HL-60 (cell line): Measurements from ENCODE around the gene PKDREJ.

Experiments
- TF ChIP-seq, protein P1 (sequence below): IDR thresholded peaks from one replicate; pipeline ENCODE4 v1.5.1; 2011; ENCODE audit warnings: low read length, control low read depth, inconsistent platforms; ENCODE audit not compliant: insufficient read depth
- TF ChIP-seq, protein P2 (sequence below): IDR thresholded peaks from 2 replicates; pipeline ENCODE4 v1.6.1; 2012; ENCODE audit warnings: low read depth; ENCODE audit not compliant: insufficient replicate concordance

DNA sequence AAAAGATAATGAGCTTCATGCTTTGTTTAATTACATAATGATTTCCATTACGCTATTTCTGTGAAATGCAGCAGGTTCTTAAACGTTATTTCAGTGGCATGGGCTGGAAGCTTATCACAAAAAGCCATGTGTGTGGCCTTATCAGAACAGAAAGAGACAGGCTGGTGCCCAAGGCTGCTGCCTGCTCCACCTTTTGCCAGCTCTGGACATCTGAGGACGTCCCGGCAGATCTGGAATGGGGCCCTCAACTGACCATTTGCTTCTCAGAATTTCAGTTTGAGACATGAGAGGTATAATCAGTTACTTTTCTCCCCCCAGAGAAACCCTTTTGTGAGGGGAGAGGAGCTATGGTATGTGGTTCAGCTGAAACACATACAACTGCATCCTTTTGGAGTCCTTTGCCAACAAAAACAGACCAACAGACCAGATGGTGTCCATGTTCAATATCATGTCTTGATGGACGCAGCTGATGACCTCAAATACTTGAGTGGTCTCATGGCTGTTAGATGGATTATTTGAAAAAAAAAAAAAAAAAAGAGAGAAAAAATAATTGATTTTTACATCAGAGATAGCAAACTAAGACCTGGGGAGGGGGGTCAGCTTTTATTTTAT, 21.6 kb downstream of the PKDREJ start:
- TF ChIP-seq, protein P1, sequence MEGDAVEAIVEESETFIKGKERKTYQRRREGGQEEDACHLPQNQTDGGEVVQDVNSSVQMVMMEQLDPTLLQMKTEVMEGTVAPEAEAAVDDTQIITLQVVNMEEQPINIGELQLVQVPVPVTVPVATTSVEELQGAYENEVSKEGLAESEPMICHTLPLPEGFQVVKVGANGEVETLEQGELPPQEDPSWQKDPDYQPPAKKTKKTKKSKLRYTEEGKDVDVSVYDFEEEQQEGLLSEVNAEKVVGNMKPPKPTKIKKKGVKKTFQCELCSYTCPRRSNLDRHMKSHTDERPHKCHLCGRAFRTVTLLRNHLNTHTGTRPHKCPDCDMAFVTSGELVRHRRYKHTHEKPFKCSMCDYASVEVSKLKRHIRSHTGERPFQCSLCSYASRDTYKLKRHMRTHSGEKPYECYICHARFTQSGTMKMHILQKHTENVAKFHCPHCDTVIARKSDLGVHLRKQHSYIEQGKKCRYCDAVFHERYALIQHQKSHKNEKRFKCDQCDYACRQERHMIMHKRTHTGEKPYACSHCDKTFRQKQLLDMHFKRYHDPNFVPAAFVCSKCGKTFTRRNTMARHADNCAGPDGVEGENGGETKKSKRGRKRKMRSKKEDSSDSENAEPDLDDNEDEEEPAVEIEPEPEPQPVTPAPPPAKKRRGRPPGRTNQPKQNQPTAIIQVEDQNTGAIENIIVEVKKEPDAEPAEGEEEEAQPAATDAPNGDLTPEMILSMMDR: no peak
- TF ChIP-seq, protein P2, sequence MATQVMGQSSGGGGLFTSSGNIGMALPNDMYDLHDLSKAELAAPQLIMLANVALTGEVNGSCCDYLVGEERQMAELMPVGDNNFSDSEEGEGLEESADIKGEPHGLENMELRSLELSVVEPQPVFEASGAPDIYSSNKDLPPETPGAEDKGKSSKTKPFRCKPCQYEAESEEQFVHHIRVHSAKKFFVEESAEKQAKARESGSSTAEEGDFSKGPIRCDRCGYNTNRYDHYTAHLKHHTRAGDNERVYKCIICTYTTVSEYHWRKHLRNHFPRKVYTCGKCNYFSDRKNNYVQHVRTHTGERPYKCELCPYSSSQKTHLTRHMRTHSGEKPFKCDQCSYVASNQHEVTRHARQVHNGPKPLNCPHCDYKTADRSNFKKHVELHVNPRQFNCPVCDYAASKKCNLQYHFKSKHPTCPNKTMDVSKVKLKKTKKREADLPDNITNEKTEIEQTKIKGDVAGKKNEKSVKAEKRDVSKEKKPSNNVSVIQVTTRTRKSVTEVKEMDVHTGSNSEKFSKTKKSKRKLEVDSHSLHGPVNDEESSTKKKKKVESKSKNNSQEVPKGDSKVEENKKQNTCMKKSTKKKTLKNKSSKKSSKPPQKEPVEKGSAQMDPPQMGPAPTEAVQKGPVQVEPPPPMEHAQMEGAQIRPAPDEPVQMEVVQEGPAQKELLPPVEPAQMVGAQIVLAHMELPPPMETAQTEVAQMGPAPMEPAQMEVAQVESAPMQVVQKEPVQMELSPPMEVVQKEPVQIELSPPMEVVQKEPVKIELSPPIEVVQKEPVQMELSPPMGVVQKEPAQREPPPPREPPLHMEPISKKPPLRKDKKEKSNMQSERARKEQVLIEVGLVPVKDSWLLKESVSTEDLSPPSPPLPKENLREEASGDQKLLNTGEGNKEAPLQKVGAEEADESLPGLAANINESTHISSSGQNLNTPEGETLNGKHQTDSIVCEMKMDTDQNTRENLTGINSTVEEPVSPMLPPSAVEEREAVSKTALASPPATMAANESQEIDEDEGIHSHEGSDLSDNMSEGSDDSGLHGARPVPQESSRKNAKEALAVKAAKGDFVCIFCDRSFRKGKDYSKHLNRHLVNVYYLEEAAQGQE: no peak
